Eye (tissue), 1 donor: ENCODE measurements around the gene MPZL1.
"Not testable (repeated sequence)": the region's sequence is repeated elsewhere in the genome, so short reads cannot be mapped to it uniquely, and the experiment has no call there.

Source experiments
- DNase-seq: peaks from one replicate; pipeline ENCODE4 v3.0.0-alpha.2; 2015

Gene MPZL1

DNA sequence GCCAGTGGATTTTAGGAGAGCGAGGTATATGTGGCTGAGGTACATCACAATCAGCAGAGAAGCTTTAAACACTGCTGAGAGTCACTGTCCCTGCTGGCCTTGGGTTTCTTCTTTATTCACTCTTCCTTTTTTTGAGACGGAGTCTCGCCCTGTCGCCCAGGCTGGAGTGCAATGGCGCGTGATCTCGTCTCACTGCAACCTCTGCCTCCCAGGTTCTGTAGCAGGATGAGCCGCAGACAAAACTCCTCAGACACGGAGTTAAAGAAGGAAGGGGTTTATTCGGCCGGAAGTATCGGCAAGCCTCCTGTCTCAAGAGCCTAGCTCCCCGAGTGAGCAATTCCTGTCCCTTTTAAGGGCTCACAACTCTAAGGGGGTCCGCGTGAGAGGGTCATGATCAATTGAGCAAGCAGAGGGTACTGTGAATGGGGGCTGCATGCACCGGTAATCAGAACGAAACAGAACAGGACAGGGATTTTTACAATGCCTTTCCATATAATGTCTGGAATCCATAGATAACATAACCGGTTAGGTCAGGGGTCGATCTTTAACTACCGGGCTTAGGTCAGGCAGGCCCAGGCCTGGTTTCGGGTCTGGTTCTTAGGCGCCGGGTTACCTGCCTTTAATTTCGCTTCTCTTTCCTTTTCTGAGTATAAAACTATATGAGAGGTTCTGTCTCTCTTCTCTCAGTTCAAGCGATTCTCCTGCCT, 1.9 kb upstream of the MPZL1 start:
- not testable (repeated sequence) for DNase-seq

- no peak for DNase-seq
These were observed 691 bp upstream of the MPZL1 start for GRCh38 chr1:167720965-167721616.

GRCh38 chr1:167722152-167722869, 529 bp downstream of the MPZL1 start:
- peak; percentile 87 for DNase-seq

GRCh38 chr1:167722870-167723251, 1.1 kb downstream of the MPZL1 start:
- DNase-seq: peak; percentile 20

DNA sequence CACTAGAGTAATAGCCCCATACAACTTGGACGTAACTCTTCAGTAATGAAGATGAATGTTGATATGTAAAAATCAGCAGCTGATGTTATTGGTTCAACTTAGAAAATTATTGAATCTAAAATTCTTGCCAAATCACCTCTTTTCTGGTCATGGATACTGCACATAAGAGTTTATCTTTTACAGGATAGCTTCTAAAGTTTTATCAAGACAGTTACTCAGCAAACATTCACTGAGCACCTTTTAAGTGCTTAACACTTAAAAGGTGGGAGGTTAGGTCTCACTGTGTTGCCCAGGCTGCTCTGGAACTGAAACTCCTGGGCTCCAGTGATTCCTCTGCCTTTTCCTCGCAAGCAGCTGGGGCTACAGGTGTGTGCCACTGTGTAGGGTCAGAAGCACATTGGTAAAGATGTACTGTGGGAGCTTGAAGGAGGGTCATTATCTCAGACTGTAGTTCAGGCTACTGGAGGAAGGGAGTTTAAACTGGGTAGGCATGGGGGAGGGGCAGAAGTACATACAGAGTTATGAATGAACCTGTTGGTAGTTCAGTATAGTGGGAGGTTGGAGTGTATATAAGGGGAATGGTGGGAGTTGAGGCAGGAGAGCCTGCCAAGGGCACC, 2.0 kb downstream of the MPZL1 start:
- no peak for DNase-seq

GRCh38 chr1:167726008-167726407, 4.2 kb downstream of the MPZL1 start:
- DNase-seq: no peak

- no peak for DNase-seq
These were observed 7.1 kb downstream of the MPZL1 start for GRCh38 chr1:167728818-167729410.

DNA sequence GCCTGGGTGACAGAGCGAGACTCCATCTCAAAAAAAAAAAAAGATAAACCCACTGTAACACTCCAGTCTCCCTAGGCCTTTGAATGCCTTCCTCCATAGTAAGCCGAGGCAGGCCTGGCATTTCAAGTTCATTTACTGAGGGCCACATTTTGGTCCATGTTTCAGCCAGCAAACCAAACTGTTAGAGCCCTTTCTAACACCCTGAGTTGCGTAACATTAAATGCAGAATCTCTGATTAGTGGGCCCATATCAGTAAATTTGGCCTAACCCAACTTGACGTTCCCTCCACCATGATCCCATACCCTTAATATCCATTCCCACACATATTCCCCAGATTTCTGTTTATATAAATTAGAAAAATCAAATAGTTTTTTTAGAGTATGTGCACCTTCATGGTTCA, 12.4 kb downstream of the MPZL1 start:
- DNase-seq: no peak

DNA sequence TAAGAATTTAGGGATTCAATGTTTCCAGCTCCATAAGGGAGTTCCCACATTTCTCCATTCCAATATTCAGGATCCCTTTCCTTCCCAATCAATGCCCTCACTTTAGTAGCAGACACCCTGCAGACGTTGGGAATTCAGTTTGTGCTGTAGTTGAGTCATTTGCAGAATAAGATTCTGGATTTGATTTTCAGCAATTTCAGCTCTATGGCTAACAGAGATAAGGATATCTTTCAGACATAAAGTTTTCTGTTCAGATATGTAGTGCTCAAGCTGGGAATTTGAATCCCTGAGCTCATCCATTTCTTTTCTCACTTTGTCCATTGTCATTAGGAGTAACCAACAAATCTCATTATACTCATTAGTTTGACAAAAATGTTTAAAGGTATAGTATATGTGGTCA, 13.1 kb downstream of the MPZL1 start:
- no peak for DNase-seq

- DNase-seq: no peak
These were observed 15.4 kb downstream of the MPZL1 start for GRCh38 chr1:167737169-167737568.

- no peak for DNase-seq
These were observed 16.4 kb downstream of the MPZL1 start for GRCh38 chr1:167738158-167738557.

- no peak for DNase-seq
These were observed 18.0 kb downstream of the MPZL1 start for GRCh38 chr1:167739752-167740151.

DNA sequence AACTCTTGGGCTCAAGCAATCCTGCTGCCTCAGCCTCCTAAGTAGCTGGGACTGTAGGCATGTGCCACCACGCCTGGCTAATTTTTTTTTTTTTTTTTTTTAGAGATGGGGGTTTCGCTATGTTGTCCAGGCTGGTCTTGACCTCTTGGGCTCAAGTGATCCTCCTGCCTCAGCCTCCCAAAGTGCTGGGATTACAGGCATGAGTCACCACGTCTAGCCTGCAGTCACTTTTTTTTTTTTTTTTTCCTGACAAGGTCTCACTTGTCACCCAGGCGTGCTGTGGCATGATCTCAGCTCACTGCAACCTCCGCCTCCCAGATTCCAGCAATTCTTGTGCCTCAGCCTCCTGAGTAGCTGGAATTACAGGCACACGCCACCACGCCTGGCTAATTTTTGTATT, 19.3 kb downstream of the MPZL1 start:
- DNase-seq: not testable (repeated sequence)

- not testable (repeated sequence) for DNase-seq
These were observed 20.7 kb downstream of the MPZL1 start for GRCh38 chr1:167742392-167743057.

DNA sequence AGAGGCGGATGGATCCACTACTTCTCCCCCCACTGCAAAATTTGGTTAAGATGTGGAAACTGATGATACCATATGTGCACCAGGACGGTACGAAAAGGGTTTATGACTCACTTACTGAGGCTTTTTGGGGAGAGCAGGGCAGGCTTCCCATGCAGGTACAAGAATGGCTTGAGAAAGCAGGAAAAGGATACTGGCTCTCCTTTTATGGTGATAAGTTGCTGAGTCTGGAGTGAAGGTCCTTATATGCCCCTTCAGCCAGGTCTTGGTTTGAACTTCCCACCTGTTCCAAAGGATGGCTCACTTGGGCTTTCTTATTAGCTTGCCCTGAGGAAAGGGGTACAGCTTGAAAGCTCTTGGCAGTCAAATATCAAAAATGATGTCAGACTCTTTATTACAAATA, 23.1 kb downstream of the MPZL1 start:
- no peak for DNase-seq

- no peak for DNase-seq
These were observed 24.4 kb downstream of the MPZL1 start for GRCh38 chr1:167746013-167746672.

DNA sequence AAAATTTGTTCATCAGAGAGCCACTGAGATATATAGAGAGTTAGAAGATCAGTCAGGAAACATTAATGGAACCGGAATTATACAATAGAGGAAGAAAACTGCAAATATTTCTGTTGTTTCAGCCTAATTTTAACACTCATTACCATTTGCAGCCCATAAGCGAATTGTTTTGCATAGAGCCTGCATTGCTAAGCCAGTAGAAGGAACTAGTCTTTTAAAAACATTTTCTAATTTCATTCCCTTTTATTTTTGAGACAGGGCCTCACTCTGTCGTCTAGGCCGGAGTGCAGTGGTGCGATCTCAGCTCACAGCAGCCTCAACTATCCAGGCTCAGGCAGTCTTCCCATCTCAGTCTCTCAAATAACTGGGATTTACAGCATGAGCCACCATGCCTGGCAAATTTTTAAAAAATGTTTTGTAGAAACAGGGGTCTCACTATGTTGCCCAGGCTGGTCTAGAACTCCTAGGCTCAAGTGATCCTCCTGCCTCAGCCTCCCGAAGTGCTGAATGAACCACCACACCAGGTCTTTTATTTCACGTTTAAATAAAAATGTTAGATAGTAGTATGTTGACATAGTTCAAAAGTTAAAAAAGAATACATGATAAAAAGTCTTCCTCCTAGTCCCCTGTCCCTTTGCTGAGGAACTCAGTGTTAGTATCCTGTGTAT, 25.3 kb downstream of the MPZL1 start:
- no peak for DNase-seq

- no peak for DNase-seq
These were observed 26.2 kb downstream of the MPZL1 start for GRCh38 chr1:167747988-167748387.

- DNase-seq: no peak
These were observed 27.1 kb downstream of the MPZL1 start for GRCh38 chr1:167748906-167749305.

DNA sequence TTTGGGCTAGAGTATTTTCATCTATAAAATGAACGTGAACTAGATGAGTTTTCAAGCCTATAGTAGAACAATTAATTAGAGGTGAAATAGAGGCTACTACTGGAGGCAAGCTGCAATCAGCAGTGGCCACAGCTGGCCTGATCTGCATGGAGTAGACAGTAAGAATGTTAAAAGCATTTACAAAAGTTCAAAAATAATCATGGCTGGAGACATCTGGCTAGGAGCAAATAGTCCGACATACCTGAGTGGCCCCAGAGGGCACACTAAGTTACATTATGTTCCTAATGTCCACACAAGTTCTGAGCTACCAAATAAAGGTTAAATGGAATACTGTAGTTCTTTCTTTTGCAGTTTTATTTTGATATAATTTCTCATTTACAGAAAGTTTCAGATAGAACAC, 28.0 kb downstream of the MPZL1 start:
- no peak for DNase-seq

DNA sequence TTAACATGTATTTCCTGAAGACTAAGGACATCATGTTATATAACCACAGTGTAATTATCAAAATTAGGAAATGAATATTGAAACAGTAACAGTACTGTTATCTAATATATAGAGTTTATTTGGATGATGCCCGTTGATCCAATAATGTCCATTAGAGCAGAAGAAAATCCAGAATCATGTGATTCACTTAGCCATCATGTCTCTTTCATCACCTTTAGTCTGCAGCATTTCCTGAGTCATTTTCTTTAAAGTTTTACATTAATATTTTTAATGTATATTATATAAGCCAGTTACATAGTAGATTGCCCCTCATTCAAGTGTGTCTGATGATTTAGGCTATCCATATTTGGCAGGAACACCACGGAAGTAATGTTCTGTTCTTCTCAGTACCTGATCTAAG, 28.9 kb downstream of the MPZL1 start:
- DNase-seq: no peak

DNA sequence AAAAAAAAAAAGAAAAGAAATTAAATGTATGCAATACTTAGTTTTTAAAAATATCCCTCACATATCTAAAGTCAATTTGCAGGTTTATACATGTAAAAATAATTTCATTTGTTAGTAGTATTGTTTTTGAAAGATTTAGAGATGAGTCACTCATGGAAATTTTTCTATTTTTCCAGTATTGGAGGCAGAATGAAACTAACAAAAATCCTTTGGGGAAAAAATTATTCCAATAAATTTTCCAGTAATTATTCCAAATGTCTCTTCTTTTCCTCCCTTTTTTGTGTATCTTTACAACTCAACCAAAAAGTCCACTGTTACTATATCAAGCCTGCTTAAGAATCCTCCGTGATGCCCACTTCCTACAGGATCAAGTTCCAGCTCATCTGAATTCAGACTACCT, 29.9 kb downstream of the MPZL1 start:
- no peak for DNase-seq
